Smooth muscle cell (in vitro differentiated cells): Measurements from ENCODE around the gene C1orf159. TPM values are rescaled to one million over a fixed set of nuclear protein-coding genes. Genes with fewer than 3 reads are reported as not detected.

ENCODE experiments used
- DNase-seq: peaks from one replicate; lab custom pipeline; 2025; ENCODE audit not compliant: unreplicated experiment; lab: John Stamatoyannopoulos, UW
- H2AFZ ChIP-seq: fragments of 200-600 bp; sonication (generic); 2 replicates; pipeline ENCODE4 v1.6.0; 2016; ENCODE audit warnings: antibody characterized with exemption, low read depth, mild to moderate bottlenecking
- H3F3A ChIP-seq: fragments of 200-600 bp; sonication (generic); 2 replicates; pipeline ENCODE4 v1.6.0; 2017; ENCODE audit warnings: antibody characterized with exemption, low read depth
- H3K27ac ChIP-seq: fragments of 200-600 bp; sonication (generic); 2 replicates; pipeline ENCODE4 v1.5.1; 2016; ENCODE audit warnings: low read depth, mild to moderate bottlenecking
- H3K27me3 ChIP-seq: fragments of 200-600 bp; sonication (generic); 2 replicates; pipeline ENCODE4 v1.6.1; 2016; ENCODE audit warnings: low read depth, mild to moderate bottlenecking
- H3K36me3 ChIP-seq: fragments of 200-600 bp; sonication (generic); 2 replicates; pipeline ENCODE4 v1.5.1; 2016; ENCODE audit warnings: low read depth
- H3K4me1 ChIP-seq: fragments of 200-600 bp; sonication (generic); 2 replicates; pipeline ENCODE4 v1.5.1; 2016; ENCODE audit warnings: low read depth
- H3K4me2 ChIP-seq: fragments of 200-600 bp; sonication (generic); 2 replicates; pipeline ENCODE4 v1.6.0; 2016; ENCODE audit warnings: mild to moderate bottlenecking
- H3K4me3 ChIP-seq: fragments of 200-600 bp; sonication (generic); 2 replicates; pipeline ENCODE4 v1.5.1; 2016; ENCODE audit warnings: mild to moderate bottlenecking
- H3K79me2 ChIP-seq: fragments of 200-600 bp; sonication (generic); 2 replicates; pipeline ENCODE4 v1.6.0; 2016; ENCODE audit warnings: low read depth, mild to moderate bottlenecking
- H3K9ac ChIP-seq: fragments of 200-600 bp; sonication (generic); 2 replicates; pipeline ENCODE4 v1.6.0; 2016; ENCODE audit warnings: low read depth
- H3K9me3 ChIP-seq: fragments of 200-600 bp; sonication (generic); replicated peaks from 2 replicates; pipeline ENCODE4 v1.5.1; 2016; ENCODE audit warnings: low read depth
- H4K20me1 ChIP-seq: fragments of 200-600 bp; sonication (generic); 2 replicates; pipeline ENCODE4 v1.6.0; 2016; ENCODE audit warnings: low read depth
- WGBS: methylation state at CpG from one replicate; pipeline ENCODE4 v1.1.7; 2016; ENCODE audit warnings: low lambda C conversion rate; 5-methylcytosine and 5-hydroxymethylcytosine counted together
- polyA plus RNA-seq: library from polyadenylated mRNA; unstranded; fragments of >200 nt; fragmentation: Nextera tagmentation; extraction: Ambion mirVana; gene quantifications from 2 replicates; pipeline ENCODE4 v1.2.1, GENCODE V29; 2016
- total RNA-seq: library from RNA; depleted of rRNA; stranded (reverse); fragments of >200 nt; gene quantifications from 2 replicates; pipeline ENCODE4 v1.2.3, GENCODE V29; 2014
- TF ChIP-seq, protein P1 (sequence below): fragments of 200-600 bp; sonication (generic); IDR thresholded peaks from 2 replicates; pipeline ENCODE4 v1.5.1; 2017; ENCODE audit warnings: borderline replicate concordance, mild to moderate bottlenecking, antibody characterized with exemption; ENCODE audit not compliant: insufficient read depth, poor library complexity, severe bottlenecking

C1orf159 gene
- total and polyA plus RNA-seq, 2 experiments from 2014 or later = 20.2 to 24.5 TPM

GRCh38 chr1:1088801-1089680 is 26.8 kb downstream of the C1orf159 start:
- H3K9ac ChIP-seq = no peak overlapping the region
- H3K4me1 ChIP-seq = no peaks in the 10 kb centered on the region
- H3F3A ChIP-seq = no peaks in the 10 kb centered on the region
- no peaks in the 10 kb centered on the region for H3K9me3 ChIP-seq
- TF ChIP-seq, protein P1, sequence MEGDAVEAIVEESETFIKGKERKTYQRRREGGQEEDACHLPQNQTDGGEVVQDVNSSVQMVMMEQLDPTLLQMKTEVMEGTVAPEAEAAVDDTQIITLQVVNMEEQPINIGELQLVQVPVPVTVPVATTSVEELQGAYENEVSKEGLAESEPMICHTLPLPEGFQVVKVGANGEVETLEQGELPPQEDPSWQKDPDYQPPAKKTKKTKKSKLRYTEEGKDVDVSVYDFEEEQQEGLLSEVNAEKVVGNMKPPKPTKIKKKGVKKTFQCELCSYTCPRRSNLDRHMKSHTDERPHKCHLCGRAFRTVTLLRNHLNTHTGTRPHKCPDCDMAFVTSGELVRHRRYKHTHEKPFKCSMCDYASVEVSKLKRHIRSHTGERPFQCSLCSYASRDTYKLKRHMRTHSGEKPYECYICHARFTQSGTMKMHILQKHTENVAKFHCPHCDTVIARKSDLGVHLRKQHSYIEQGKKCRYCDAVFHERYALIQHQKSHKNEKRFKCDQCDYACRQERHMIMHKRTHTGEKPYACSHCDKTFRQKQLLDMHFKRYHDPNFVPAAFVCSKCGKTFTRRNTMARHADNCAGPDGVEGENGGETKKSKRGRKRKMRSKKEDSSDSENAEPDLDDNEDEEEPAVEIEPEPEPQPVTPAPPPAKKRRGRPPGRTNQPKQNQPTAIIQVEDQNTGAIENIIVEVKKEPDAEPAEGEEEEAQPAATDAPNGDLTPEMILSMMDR = no peak
- no peaks in the 10 kb centered on the region for H4K20me1 ChIP-seq
- no peak for DNase-seq
- no peak overlapping the region for H3K27ac ChIP-seq
- no peak overlapping the region for H2AFZ ChIP-seq
- H3K27me3 ChIP-seq = no peaks in the 10 kb centered on the region
- 97% methylated on average over 38 of the region's 46 CpGs for WGBS
- H3K4me3 ChIP-seq = no peak overlapping the region
- H3K36me3 ChIP-seq = no peaks in the 10 kb centered on the region
- H3K4me2 ChIP-seq = no peak overlapping the region
- H3K79me2 ChIP-seq = no peaks in the 10 kb centered on the region

DNA sequence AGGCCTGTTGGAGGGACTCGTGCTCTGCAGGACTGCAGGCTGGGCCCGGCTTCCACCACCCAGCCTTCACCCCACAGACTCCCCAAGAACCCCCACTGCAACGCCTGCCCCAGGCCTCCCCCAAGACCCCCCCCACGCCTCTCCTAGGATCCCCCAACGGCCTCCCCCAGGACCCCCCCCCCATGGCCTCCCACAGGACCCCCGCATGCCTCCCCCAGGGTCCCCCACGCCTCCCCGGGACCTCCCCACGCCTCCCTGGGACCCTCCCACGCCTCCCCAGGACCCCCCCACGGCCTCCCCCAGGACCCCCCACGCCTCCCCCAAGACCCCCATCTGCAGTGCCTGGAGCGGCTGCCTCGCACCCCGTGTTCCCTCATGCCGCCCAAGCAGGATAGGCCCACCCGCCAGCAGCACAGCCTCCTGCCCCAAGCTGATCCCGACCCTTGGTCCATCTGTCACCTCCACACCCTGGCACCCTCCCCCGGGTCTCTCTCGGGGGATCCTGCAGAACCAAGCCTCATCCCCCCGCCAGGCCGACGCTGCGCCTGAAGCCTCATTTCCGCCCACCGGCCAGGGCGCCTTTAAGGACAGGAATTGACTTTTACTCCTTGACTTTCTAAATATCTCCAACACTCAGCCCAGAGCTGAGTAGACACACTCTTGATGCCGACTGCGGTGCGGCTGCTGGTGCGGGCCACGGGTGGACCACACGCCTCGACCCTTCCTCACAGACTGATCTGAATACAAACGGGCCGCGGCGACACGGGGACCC is 27.7 kb downstream of the C1orf159 start:
- TF ChIP-seq, protein P1 = no peak
- no peak overlapping the region for H3K4me3 ChIP-seq
- H3K9ac ChIP-seq = no peak overlapping the region
- H3K4me2 ChIP-seq = no peak overlapping the region
- no peak for DNase-seq
- WGBS = 98% methylated on average over 21 of the region's 39 CpGs
- no peak overlapping the region for H3K27ac ChIP-seq
- H4K20me1 ChIP-seq = no peaks in the 10 kb centered on the region
- H3K4me1 ChIP-seq = no peaks in the 10 kb centered on the region
- H3K36me3 ChIP-seq = no peaks in the 10 kb centered on the region
- no peaks in the 10 kb centered on the region for H3F3A ChIP-seq
- H2AFZ ChIP-seq = no peak overlapping the region
- no peaks in the 10 kb centered on the region for H3K9me3 ChIP-seq
- no peaks in the 10 kb centered on the region for H3K79me2 ChIP-seq
- H3K27me3 ChIP-seq = no peaks in the 10 kb centered on the region

GRCh38 chr1:1087351-1088028 is 28.4 kb downstream of the C1orf159 start:
- H2AFZ ChIP-seq = no peak overlapping the region
- no peaks in the 10 kb centered on the region for H4K20me1 ChIP-seq
- H3K4me3 ChIP-seq = no peak overlapping the region
- H3K4me2 ChIP-seq = no peak overlapping the region
- no peaks in the 10 kb centered on the region for H3K27me3 ChIP-seq
- H3K36me3 ChIP-seq = no peaks in the 10 kb centered on the region
- TF ChIP-seq, protein P1 = no peak
- no peaks in the 10 kb centered on the region for H3F3A ChIP-seq
- no peak for DNase-seq
- no peaks in the 10 kb centered on the region for H3K79me2 ChIP-seq
- 95% methylated on average over 33 of the region's 38 CpGs for WGBS
- no peaks in the 10 kb centered on the region for H3K9me3 ChIP-seq
- H3K4me1 ChIP-seq = no peaks in the 10 kb centered on the region
- H3K27ac ChIP-seq = no peak overlapping the region
- no peak overlapping the region for H3K9ac ChIP-seq
